Smooth muscle cell (in vitro differentiated cells): ENCODE data around the gene PACS1. TPM values are rescaled to one million over a fixed set of nuclear protein-coding genes. Genes with fewer than 3 reads are reported as not detected.

ENCODE experiments used
- DNase-seq: peaks from one replicate; lab custom pipeline; 2025; ENCODE audit not compliant: unreplicated experiment; lab: John Stamatoyannopoulos, UW
- H2AFZ ChIP-seq: fragments of 200-600 bp; sonication (generic); 2 replicates; pipeline ENCODE4 v1.6.0; 2016; ENCODE audit warnings: antibody characterized with exemption, low read depth, mild to moderate bottlenecking
- H3F3A ChIP-seq: fragments of 200-600 bp; sonication (generic); 2 replicates; pipeline ENCODE4 v1.6.0; 2017; ENCODE audit warnings: antibody characterized with exemption, low read depth
- H3K27ac ChIP-seq: fragments of 200-600 bp; sonication (generic); 2 replicates; pipeline ENCODE4 v1.5.1; 2016; ENCODE audit warnings: low read depth, mild to moderate bottlenecking
- H3K27me3 ChIP-seq: fragments of 200-600 bp; sonication (generic); 2 replicates; pipeline ENCODE4 v1.6.1; 2016; ENCODE audit warnings: low read depth, mild to moderate bottlenecking
- H3K36me3 ChIP-seq: fragments of 200-600 bp; sonication (generic); 2 replicates; pipeline ENCODE4 v1.5.1; 2016; ENCODE audit warnings: low read depth
- H3K4me1 ChIP-seq: fragments of 200-600 bp; sonication (generic); 2 replicates; pipeline ENCODE4 v1.5.1; 2016; ENCODE audit warnings: low read depth
- H3K4me2 ChIP-seq: fragments of 200-600 bp; sonication (generic); 2 replicates; pipeline ENCODE4 v1.6.0; 2016; ENCODE audit warnings: mild to moderate bottlenecking
- H3K4me3 ChIP-seq: fragments of 200-600 bp; sonication (generic); 2 replicates; pipeline ENCODE4 v1.5.1; 2016; ENCODE audit warnings: mild to moderate bottlenecking
- H3K79me2 ChIP-seq: fragments of 200-600 bp; sonication (generic); 2 replicates; pipeline ENCODE4 v1.6.0; 2016; ENCODE audit warnings: low read depth, mild to moderate bottlenecking
- H3K9ac ChIP-seq: fragments of 200-600 bp; sonication (generic); 2 replicates; pipeline ENCODE4 v1.6.0; 2016; ENCODE audit warnings: low read depth
- H3K9me3 ChIP-seq: fragments of 200-600 bp; sonication (generic); replicated peaks from 2 replicates; pipeline ENCODE4 v1.5.1; 2016; ENCODE audit warnings: low read depth
- H4K20me1 ChIP-seq: fragments of 200-600 bp; sonication (generic); 2 replicates; pipeline ENCODE4 v1.6.0; 2016; ENCODE audit warnings: low read depth
- WGBS: methylation state at CpG from one replicate; pipeline ENCODE4 v1.1.7; 2016; ENCODE audit warnings: low lambda C conversion rate; 5-methylcytosine and 5-hydroxymethylcytosine counted together
- polyA plus RNA-seq: library from polyadenylated mRNA; unstranded; fragments of >200 nt; fragmentation: Nextera tagmentation; extraction: Ambion mirVana; gene quantifications from 2 replicates; pipeline ENCODE4 v1.2.1, GENCODE V29; 2016
- total RNA-seq: library from RNA; depleted of rRNA; stranded (reverse); fragments of >200 nt; gene quantifications from 2 replicates; pipeline ENCODE4 v1.2.3, GENCODE V29; 2014
- TF ChIP-seq, protein P1 (sequence below): fragments of 200-600 bp; sonication (generic); IDR thresholded peaks from 2 replicates; pipeline ENCODE4 v1.5.1; 2017; ENCODE audit warnings: borderline replicate concordance, mild to moderate bottlenecking, antibody characterized with exemption; ENCODE audit not compliant: insufficient read depth, poor library complexity, severe bottlenecking

The PACS1 gene
- total and polyA plus RNA-seq, 2 experiments from 2014 or later = 87.6 to 140 TPM

DNA sequence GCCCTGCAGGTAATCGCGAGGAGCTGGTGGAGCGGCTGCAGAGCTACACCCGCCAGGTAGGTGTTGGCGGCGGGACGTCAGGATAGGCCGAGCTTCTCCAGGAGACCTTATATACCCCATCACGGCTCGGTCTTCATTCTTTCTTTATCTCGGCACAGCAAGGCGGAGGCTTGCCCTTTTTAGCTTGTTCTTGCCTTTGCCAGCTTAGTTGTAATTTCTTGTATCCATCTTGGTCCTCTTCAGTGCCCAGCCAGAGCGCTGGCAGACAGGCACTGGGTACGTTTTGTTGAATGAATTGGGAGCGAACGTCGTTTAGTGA lies 17.4 kb upstream of the PACS1 start:
- H3F3A ChIP-seq = peaks cover 11% of the 10 kb centered on the region
- H3K27ac ChIP-seq = peak overlapping the region; percentile 87
- peaks cover 20% of the 10 kb centered on the region for H3K4me1 ChIP-seq
- DNase-seq = no peak
- H3K27me3 ChIP-seq = peaks cover 3% of the 10 kb centered on the region
- no peaks in the 10 kb centered on the region for H3K9me3 ChIP-seq
- H2AFZ ChIP-seq = peak overlapping the region; percentile 55
- H3K9ac ChIP-seq = peak overlapping the region; percentile 97
- no peaks in the 10 kb centered on the region for H4K20me1 ChIP-seq
- H3K79me2 ChIP-seq = peaks cover 47% of the 10 kb centered on the region
- peaks cover 8% of the 10 kb centered on the region for H3K36me3 ChIP-seq
- peak overlapping the region; percentile 87 for H3K4me2 ChIP-seq
- peak overlapping the region; percentile 97 for H3K4me3 ChIP-seq
- WGBS = under 1% methylated on average over 17 of the region's 17 CpGs
- TF ChIP-seq, protein P1, sequence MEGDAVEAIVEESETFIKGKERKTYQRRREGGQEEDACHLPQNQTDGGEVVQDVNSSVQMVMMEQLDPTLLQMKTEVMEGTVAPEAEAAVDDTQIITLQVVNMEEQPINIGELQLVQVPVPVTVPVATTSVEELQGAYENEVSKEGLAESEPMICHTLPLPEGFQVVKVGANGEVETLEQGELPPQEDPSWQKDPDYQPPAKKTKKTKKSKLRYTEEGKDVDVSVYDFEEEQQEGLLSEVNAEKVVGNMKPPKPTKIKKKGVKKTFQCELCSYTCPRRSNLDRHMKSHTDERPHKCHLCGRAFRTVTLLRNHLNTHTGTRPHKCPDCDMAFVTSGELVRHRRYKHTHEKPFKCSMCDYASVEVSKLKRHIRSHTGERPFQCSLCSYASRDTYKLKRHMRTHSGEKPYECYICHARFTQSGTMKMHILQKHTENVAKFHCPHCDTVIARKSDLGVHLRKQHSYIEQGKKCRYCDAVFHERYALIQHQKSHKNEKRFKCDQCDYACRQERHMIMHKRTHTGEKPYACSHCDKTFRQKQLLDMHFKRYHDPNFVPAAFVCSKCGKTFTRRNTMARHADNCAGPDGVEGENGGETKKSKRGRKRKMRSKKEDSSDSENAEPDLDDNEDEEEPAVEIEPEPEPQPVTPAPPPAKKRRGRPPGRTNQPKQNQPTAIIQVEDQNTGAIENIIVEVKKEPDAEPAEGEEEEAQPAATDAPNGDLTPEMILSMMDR = no peak

DNA sequence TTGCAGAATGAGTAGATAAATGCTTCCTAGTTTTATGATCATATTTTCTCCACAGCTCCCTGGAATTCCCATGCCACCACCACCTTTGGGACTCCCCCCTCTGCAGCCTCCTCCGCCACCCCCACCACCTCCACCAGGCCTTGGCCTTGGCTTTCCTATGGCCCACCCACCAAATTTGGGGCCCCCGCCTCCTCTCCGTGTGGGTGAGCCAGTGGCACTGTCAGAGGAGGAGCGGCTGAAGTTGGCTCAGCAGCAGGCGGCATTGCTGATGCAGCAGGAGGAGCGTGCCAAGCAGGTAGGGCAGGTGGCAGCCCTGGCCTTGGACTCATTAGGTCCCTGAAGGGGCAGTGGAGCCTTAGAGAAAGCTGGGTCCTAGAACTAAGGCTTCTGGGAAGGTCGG lies 15.1 kb upstream of the PACS1 start:
- Histone ChIP-seq H3K27me3 (no peaks in the 10 kb centered on the region), H3K9ac (no peak overlapping the region), H3K9me3 (no peaks in the 10 kb centered on the region), H3K4me1 (peaks cover 20% of the 10 kb centered on the region), H2AFZ (no peak overlapping the region), H3K79me2 (peaks cover 51% of the 10 kb centered on the region), H3F3A (peaks cover 12% of the 10 kb centered on the region), H3K27ac (no peak overlapping the region), H3K36me3 (peaks cover 18% of the 10 kb centered on the region), H3K4me2 (no peak overlapping the region), H4K20me1 (no peaks in the 10 kb centered on the region), H3K4me3 (no peak overlapping the region)
- WGBS = 97% methylated on average over 7 of the region's 7 CpGs
- TF ChIP-seq, protein P1 = no peak
- DNase-seq = no peak

DNA sequence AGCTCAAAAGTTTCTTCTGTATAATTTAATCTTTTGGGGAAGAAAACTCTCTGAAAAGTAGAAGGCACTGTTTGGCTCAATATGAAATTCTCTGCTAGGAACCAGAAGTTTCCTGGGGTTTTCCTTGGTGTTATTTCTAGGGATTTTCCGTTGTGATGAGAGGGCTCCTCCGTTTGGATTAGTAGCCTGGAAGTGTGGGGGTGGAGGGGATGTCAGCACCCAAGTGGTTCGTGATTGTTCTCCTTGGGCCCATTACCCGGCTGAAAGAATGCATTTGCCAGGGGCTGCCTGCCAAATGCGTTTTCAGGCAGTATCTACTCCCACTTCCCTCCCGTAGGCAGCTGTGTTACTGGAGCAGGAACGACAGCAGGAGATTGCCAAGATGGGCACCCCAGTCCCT lies 13.6 kb upstream of the PACS1 start:
- peaks cover 29% of the 10 kb centered on the region for H3K36me3 ChIP-seq
- no peak for DNase-seq
- TF ChIP-seq, protein P1 = no peak

DNA sequence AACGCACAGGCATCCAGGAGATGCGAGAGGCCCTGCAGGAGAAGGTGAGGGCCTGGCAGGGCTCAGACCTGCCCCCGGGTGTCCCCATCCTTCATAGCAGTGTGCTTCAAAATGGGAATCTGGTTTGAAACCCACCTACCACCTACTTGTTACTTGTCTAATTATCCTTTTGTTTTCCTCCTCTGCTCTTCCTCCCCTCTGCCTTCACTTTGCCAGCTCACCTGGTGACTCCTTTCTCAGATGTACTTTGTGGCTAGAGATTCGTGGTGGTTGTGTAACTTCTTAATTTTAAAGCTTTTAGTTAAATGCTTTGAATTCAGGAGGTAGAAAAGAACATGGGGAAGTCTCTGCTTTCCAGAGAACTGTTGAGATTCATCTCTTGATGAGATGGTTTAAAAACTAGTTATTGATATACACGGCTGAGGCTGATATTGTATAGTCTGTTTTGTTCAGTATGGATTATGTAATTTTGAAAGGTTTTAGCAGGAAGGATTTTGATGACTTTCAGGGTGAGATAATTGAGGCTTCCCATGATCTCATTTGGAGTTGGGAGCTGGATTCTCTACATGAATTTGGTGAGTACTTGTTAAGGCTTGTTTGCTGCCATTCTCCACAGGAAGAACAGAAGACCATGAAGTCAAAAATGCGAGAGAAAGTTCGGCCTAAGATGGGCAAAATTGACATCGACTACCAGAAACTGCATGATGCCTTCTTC lies 9.9 kb upstream of the PACS1 start:
- H3K9ac ChIP-seq = no peak overlapping the region
- H3F3A ChIP-seq = peaks cover 17% of the 10 kb centered on the region
- WGBS = 79% methylated on average over 8 of the region's 8 CpGs
- H3K4me3 ChIP-seq = no peak overlapping the region
- H3K79me2 ChIP-seq = peaks cover 60% of the 10 kb centered on the region
- H3K36me3 ChIP-seq = peaks cover 40% of the 10 kb centered on the region
- no peaks in the 10 kb centered on the region for H3K4me1 ChIP-seq
- peak overlapping the region; percentile 38 for H3K27ac ChIP-seq
- TF ChIP-seq, protein P1 = no peak
- H3K27me3 ChIP-seq = no peaks in the 10 kb centered on the region
- DNase-seq = no peak
- H3K9me3 ChIP-seq = no peaks in the 10 kb centered on the region
- H2AFZ ChIP-seq = no peak overlapping the region
- H3K4me2 ChIP-seq = no peak overlapping the region
- H4K20me1 ChIP-seq = peaks cover 10% of the 10 kb centered on the region

More for the DNA sequence above, 13.6 kb upstream of the PACS1 start:
- Histone ChIP-seq H3F3A (peaks cover 7% of the 10 kb centered on the region), H3K27me3 (no peaks in the 10 kb centered on the region), H3K4me3 (no peak overlapping the region), H3K9me3 (no peaks in the 10 kb centered on the region), H3K9ac (no peak overlapping the region), H3K4me2 (no peak overlapping the region), H2AFZ (no peak overlapping the region), H4K20me1 (no peaks in the 10 kb centered on the region), H3K27ac (no peak overlapping the region), H3K4me1 (peaks cover 10% of the 10 kb centered on the region), H3K79me2 (peaks cover 60% of the 10 kb centered on the region)
- 89% methylated on average over 7 of the region's 7 CpGs for WGBS
